ENCODE data around the gene IL1RN. TPM values are rescaled to one million over a fixed set of nuclear protein-coding genes. Genes with fewer than 3 reads are reported as not detected.
A peak's percentile ranks its signal among the peaks of the same experiment; 100 is the strongest.

The IL1RN gene
- total and polyA plus RNA-seq, 2 of the 13 experiments (the other 11 are each of a cell fraction or from before 2014, with no cell fraction given): 21.2 to 101 TPM

GRCh38 chr2:113127646-113128570 is 510 bp downstream of the IL1RN start (continued):
- TF ChIP-seq, protein P1, sequence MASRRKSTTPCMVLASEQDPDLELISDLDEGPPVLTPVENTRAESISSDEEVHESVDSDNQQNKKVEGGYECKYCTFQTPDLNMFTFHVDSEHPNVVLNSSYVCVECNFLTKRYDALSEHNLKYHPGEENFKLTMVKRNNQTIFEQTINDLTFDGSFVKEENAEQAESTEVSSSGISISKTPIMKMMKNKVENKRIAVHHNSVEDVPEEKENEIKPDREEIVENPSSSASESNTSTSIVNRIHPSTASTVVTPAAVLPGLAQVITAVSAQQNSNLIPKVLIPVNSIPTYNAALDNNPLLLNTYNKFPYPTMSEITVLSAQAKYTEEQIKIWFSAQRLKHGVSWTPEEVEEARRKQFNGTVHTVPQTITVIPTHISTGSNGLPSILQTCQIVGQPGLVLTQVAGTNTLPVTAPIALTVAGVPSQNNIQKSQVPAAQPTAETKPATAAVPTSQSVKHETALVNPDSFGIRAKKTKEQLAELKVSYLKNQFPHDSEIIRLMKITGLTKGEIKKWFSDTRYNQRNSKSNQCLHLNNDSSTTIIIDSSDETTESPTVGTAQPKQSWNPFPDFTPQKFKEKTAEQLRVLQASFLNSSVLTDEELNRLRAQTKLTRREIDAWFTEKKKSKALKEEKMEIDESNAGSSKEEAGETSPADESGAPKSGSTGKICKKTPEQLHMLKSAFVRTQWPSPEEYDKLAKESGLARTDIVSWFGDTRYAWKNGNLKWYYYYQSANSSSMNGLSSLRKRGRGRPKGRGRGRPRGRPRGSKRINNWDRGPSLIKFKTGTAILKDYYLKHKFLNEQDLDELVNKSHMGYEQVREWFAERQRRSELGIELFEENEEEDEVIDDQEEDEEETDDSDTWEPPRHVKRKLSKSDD (CRISPR knock-in tag; IDR thresholded peaks at IDR 0.05; ENCODE audit: low read depth): no peak
- TF ChIP-seq, protein P2, sequence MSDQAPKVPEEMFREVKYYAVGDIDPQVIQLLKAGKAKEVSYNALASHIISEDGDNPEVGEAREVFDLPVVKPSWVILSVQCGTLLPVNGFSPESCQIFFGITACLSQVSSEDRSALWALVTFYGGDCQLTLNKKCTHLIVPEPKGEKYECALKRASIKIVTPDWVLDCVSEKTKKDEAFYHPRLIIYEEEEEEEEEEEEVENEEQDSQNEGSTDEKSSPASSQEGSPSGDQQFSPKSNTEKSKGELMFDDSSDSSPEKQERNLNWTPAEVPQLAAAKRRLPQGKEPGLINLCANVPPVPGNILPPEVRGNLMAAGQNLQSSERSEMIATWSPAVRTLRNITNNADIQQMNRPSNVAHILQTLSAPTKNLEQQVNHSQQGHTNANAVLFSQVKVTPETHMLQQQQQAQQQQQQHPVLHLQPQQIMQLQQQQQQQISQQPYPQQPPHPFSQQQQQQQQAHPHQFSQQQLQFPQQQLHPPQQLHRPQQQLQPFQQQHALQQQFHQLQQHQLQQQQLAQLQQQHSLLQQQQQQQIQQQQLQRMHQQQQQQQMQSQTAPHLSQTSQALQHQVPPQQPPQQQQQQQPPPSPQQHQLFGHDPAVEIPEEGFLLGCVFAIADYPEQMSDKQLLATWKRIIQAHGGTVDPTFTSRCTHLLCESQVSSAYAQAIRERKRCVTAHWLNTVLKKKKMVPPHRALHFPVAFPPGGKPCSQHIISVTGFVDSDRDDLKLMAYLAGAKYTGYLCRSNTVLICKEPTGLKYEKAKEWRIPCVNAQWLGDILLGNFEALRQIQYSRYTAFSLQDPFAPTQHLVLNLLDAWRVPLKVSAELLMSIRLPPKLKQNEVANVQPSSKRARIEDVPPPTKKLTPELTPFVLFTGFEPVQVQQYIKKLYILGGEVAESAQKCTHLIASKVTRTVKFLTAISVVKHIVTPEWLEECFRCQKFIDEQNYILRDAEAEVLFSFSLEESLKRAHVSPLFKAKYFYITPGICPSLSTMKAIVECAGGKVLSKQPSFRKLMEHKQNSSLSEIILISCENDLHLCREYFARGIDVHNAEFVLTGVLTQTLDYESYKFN (CRISPR knock-in tag; conservative IDR thresholded peaks at IDR 0.05): no peak
- no peak for TF ChIP-seq MED8 (CRISPR knock-in tag; IDR thresholded peaks at IDR 0.05; ENCODE audit: insufficient replicate concordance)
- no peak for TF ChIP-seq EHMT2 (IDR thresholded peaks at IDR 0.05; ENCODE audit: borderline replicate concordance, low read depth, low read length)
- TF ChIP-seq, protein P3, sequence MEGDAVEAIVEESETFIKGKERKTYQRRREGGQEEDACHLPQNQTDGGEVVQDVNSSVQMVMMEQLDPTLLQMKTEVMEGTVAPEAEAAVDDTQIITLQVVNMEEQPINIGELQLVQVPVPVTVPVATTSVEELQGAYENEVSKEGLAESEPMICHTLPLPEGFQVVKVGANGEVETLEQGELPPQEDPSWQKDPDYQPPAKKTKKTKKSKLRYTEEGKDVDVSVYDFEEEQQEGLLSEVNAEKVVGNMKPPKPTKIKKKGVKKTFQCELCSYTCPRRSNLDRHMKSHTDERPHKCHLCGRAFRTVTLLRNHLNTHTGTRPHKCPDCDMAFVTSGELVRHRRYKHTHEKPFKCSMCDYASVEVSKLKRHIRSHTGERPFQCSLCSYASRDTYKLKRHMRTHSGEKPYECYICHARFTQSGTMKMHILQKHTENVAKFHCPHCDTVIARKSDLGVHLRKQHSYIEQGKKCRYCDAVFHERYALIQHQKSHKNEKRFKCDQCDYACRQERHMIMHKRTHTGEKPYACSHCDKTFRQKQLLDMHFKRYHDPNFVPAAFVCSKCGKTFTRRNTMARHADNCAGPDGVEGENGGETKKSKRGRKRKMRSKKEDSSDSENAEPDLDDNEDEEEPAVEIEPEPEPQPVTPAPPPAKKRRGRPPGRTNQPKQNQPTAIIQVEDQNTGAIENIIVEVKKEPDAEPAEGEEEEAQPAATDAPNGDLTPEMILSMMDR (CRISPR knock-in tag; IDR thresholded peaks at IDR 0.05): no peak
- TF ChIP-seq MATR3 (CRISPR knock-in tag; IDR thresholded peaks at IDR 0.05): no peak
- TF ChIP-seq, protein P4, sequence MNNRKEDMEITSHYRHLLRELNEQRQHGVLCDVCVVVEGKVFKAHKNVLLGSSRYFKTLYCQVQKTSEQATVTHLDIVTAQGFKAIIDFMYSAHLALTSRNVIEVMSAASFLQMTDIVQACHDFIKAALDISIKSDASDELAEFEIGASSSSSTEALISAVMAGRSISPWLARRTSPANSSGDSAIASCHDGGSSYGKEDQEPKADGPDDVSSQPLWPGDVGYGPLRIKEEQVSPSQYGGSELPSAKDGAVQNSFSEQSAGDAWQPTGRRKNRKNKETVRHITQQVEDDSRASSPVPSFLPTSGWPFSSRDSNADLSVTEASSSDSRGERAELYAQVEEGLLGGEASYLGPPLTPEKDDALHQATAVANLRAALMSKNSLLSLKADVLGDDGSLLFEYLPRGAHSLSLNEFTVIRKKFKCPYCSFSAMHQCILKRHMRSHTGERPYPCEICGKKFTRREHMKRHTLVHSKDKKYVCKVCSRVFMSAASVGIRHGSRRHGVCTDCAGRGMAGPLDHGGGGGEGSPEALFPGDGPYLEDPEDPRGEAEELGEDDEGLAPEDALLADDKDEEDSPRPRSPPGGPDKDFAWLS (CRISPR knock-in tag; IDR thresholded peaks at IDR 0.05; ENCODE audit: borderline replicate concordance): no peak
- no peak for TF ChIP-seq SOX5 (CRISPR knock-in tag; IDR thresholded peaks at IDR 0.05; ENCODE audit: borderline replicate concordance)
- no peak for TF ChIP-seq ZNF570 (CRISPR knock-in tag; IDR thresholded peaks at IDR 0.05; ENCODE audit: borderline replicate concordance)
- 0 out of 2 replicates have a peak, but pooled peaks have one; percentile 7 for TF ChIP-seq NAIF1 (CRISPR knock-in tag; IDR thresholded peaks at IDR 0.05; ENCODE audit: borderline replicate concordance)
- no peak for TF ChIP-seq THYN1 (CRISPR knock-in tag; IDR thresholded peaks at IDR 0.05; ENCODE audit: borderline replicate concordance, low read depth)
- TF ChIP-seq IRF2 (CRISPR knock-in tag; IDR thresholded peaks at IDR 0.05): no peak; the same call in 1 of the 2 replicates
- TF ChIP-seq SOX6 (IDR thresholded peaks at IDR 0.05): no peak
- no peak for TF ChIP-seq SOX6 (CRISPR knock-in tag; IDR thresholded peaks at IDR 0.05)
- no peak for TF ChIP-seq ZNF546 (CRISPR knock-in tag; conservative IDR thresholded peaks at IDR 0.05)
- peak; percentile 72; the same call in 1 of the 2 replicates for TF ChIP-seq SRY (CRISPR knock-in tag; IDR thresholded peaks at IDR 0.05)
- TF ChIP-seq TBX3 (IDR thresholded peaks at IDR 0.05; ENCODE audit: borderline replicate concordance): no peak
- 0 out of 2 replicates have a peak, but pooled peaks have one; percentile 47 for TF ChIP-seq NFKB2 (CRISPR knock-in tag; IDR thresholded peaks at IDR 0.05; ENCODE audit: borderline replicate concordance)
- TF ChIP-seq ZFX (CRISPR knock-in tag; IDR thresholded peaks at IDR 0.05; ENCODE audit: low read depth): peak; percentile 82
